DLD1 (cell line): ENCODE measurements around the gene PNMA8B.
"Not testable (repeated sequence)": the region's sequence is repeated elsewhere in the genome, so short reads cannot be mapped to it uniquely, and the experiment has no call there.

Experiments used
- in situ Hi-C: cut with HindIII; loops from 2 replicates; pipeline ENCODE4 v1.10.0; 2017; ENCODE audit warnings: low sequenced_read_pairs

PNMA8B gene

DNA sequence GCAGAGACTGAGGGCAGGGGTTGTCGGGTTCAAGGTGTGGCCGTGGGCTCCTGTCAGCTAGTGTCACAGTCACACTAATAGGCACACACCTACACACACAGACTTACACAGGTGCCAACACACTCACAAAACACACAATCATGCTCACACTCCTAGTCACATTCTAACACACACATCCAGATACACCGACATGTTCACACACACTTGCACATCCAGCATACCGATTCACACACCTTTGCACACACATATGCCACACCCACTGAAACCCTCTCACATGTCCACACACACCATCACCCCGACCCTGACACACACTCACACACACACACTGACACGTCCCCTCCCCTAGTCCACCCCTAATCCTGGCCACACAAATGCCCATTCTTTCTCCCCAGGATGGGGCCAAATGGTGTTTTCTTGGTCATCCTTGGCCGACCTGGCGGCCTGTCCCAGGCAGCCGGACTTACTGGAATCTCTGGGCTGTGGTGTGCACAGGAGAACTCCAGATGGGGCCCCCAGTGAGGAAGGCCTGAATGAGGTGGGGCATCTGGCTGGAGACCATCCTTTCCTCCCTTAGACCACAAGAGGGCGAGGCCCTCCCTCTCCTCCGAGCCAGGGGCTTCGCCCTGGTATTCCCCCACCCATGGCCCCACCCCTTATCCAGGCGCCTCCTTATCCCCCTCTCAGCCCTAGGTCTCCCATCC lies 19.1 kb upstream of the PNMA8B start:
- in situ Hi-C loops = no loop called here

DNA sequence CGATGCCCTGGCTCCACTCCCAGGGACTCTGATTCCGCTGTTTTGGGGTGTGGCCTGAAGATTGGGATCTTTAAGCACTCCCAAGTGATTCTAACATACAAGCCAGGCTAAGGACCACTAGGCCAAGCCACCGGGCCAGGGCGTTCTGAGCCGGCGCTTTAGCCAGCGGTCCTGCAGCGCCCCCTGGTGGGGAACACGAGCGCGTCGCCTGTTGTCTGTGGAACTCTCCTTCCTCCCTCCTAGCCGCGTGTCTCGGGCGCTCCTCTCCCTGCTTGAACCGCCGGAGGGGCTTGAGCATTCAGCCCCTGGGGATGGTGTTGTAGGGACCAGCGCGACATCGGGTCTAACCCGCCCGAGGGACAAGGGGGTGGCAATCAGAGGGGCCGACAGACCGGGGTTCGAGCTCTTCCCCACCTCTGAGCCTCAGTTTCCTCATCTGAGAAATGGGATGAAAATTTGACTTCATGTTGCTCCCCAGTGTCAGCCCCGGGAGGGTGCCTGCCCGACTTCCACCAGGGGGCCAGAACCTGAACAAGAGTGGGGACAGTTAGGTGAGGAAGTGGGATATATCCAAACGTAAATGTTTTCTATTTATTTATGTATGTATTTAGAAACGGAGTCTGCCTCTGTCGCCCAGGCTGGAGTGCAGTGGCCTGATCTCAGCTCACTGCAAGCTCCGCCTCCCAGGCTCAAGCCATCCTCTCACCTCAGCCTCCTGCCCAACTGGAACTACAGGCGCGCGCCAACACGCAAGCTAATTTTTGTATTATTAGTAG lies 18.0 kb upstream of the PNMA8B start:
- in situ Hi-C loops = no loop called here

- in situ Hi-C loops = no loop called here
Observed at GRCh38 chr19:46511237-46511636, 15.6 kb upstream of the PNMA8B start.

DNA sequence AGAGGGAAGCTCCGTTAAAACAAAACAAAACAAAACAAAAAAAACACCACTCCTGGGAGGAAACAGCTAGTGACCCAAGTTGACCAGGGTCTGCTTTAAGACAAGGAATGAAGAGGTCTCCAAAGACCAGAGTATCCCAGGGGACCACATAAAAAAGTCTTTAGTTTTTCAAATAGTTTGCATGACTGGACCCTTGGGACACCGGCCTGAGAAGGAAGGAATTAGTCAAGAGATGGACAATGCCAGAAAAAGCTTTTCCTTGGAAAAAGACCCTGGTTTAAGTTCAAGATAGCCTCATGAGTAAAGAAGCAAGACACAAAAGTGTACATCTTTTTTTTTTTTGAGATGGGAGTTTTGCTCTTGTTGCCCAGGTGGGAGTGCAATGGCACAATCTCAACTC lies 12.5 kb upstream of the PNMA8B start:
- in situ Hi-C loops = loop anchor here (10.0 kb wide), 1 partner anchor 213 kb away; the partner anchor contains the start of gene HIF3A

GRCh38 chr19:46503848-46504453 lies 8.3 kb upstream of the PNMA8B start:
- in situ Hi-C loops = loop anchor here (10.0 kb wide), 1 partner anchor 209 kb away; the partner anchor contains the start of gene HIF3A

DNA sequence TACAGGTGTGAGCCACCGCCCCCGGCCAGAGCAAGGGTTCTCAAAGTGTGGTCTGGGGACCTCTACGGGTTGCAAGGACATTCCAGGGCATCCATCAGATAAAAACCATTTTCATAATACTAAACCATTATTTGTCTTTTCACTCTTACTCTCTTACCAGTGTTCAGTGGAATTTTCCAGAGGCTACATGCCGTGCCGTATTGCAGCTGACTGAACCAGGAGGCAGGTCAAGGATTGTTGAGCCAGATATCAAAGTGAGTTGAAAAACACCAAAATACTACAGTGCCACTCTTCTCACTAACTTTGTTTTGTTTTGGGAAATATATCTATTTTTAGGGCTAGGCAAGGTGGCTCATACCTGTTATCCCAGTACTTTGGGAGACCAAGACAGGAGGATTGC lies 7.2 kb upstream of the PNMA8B start:
- in situ Hi-C loops = loop anchor here (10.0 kb wide), 1 partner anchor 208 kb away; the partner anchor contains the start of gene HIF3A

DNA sequence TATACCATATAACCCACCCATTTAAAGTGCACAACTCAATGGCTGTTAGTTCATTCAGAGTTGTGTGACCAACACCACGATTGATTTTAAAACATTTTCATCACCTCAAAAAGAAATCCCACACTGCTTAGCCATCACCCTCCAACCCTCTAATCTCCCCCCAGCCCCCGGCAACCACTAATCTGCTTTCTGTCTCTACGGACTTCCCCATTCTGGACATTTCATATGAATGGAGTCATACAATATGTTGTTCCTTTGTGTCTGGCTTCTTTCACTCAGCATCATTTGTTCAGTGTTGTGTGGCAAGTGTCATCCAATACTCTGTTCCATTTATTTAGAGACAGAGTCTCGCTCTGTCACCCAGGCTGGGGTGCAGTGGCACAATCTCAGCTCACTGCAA lies 4.0 kb upstream of the PNMA8B start:
- in situ Hi-C loops = loop anchor here (10.0 kb wide), 1 partner anchor 205 kb away; the partner anchor contains the start of gene HIF3A

GRCh38 chr19:46497773-46498172 lies 2.1 kb upstream of the PNMA8B start:
- in situ Hi-C loops = no loop called here

GRCh38 chr19:46496886-46497285 lies 1.2 kb upstream of the PNMA8B start:
- in situ Hi-C loops = not testable (repeated sequence)

GRCh38 chr19:46496304-46496703 lies 637 bp upstream of the PNMA8B start:
- in situ Hi-C loops = no loop called here

DNA sequence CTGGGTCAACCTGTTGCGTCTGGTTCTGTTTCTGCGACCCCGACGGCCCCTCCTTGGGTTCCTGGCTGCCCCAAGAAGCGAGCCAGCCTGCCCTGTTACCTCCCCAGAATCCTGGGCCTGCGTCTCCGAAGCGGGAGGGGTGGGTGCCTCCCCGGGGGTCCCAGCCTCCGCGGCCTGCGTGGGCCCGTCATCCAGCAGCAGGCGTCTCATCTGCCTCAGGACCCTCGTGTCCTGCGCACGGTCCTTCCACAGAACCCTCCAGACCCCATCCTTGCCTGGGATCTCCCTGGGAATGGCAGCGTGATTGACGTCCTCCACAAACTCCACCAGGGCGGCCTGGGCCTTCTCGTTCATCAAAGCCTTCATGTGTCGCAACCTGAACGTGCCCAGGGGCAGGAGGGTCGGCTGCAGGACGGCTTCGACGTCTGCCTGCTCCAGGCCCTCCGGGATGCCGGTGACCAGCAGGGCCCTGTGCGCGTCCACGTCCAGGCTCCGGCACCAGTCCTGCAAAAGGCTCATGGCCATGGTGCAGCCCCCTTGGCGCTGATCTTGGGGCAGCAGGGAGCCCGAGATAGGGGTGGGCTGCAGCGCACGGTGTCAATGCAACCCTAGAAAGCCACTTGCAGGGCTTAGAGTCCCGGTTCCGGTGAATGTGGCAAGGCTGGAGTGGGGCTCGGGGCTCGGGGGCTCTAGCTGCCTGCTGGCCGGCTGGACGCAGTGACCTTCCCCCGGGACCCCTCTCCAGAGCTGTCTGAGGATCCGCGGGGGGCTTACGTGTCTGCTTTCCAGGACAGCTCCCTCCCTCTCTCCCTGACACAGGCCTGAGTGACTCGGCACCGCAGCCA lies 504 bp downstream of the PNMA8B start:
- in situ Hi-C loops = no loop called here

DNA sequence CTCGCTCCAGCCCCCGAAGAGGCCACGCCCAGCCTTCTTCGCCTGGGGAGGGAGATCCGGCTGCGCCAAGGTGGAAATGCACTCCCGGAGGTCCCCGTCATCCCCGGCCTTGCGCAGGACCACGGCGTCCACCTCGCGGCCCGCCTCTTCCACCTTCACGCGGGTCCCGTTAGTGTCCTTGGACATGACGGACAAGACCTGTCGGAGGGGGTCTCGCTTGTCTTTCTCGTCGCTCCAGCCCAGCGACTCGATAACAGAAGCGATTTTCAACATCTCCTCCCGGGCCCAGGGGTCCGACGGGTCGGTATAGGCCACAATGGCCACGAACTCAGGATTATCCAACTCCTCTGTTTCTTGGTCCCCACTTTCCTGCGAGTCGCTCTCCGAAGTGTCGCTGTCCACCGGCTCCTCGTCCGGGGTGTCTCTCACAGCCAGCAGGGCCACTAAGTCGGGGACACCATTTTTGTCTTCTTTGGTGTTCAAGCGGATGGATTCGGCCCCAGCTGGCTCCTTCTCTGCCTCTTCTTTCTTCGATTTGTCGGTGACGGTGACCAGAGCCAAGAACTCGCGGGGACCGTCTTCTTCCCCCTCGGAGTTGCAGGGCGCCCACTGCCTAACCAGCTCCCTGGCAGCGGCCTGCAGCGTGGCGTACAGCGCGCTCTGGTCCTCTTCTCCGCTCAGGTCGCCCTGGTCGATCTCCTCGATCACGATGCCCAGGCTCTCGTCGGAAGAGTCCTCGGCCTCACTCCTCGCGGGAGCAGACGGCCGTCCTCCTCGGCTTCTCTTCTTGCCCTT lies 1.3 kb downstream of the PNMA8B start:
- in situ Hi-C loops = no loop called here

DNA sequence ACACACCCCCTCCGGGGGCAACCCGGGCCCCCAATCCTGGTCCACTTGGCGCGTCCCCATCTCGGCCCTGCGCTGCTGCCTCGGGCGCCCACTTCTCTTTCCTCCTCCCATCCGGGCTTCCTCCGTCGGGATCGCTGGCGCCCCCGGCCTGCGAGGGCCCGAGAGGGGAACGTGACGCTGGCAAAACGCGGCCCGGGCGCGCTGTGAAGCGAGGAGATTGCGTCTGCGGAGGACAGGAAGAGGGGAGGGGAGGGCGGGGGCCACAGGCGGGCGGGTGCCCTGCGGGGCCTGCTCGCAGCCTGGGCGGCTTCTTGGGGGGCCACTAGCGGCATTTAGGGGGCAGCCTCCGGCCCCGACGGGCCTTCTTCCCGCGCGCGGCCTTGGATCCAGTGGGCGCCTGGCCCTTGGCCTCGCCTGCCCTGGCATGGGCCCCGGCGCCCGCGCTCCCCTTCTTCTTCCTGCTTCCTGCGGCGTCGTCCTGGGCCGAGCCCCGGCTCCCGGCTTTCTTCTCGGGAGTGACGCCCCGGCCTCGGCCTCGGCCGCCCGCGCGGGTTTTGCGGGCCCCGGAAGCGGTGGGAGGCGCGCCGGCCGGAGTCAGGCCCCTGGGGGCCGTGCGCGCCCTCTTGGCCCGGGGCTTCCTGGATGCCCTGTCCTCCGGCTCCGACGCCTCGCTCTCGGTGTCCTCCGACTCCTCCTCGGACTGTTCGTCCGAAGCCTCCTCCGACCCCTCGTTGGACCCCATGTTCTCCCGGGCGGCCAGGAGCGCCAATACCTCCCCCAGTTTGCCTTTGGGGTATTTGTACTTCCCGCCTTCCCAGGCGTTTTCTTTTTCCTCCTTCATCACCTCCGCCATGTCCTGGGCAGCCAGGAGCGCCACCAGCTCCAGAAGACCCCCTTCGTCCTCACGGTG lies 2.2 kb downstream of the PNMA8B start:
- in situ Hi-C loops = no loop called here

- in situ Hi-C loops = no loop called here
Observed at GRCh38 chr19:46492841-46493235, 2.8 kb downstream of the PNMA8B start.

- in situ Hi-C loops = no loop called here
Observed at GRCh38 chr19:46491975-46492682, 3.5 kb downstream of the PNMA8B start.

GRCh38 chr19:46490774-46491173 lies 4.9 kb downstream of the PNMA8B start:
- in situ Hi-C loops = no loop called here

DNA sequence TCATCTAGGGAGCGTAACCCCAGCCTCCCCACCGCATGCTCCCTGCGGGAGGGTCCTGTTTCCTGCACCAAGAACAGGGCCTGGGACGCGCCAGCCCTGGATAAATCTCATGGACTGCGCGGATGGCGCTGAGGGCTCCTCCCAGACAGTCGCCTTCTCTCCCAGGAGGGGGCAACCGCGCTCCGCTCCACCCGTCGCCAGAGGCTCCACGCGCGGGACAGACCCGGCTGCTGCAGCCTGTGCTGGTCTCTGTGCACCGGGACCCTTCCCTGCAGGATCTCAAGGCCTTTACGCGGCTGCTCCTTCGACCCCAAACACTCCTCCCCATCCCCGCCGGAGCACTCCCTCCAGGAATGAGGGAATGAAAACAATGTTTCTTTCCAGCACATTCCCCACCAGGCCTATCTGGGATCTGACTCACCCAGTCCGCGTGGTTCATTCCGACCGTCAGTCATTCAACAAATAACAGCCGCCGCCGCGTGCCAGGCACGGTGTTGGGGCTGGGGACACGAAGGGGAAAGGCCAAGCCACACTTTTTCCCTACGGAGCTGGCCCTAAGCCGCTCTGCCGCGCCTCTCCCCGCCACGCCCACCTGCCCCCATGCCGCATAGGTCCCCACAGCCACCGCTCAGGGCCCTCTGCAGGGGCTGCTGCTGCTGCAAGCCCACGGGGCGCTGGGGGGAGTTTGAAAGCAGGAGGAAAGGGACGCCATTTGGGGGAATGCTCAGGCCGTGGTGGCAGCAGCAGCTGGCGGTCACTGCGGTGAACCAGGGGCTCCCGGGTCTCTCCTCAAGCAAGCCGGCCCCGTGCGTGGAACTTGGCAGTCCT lies 6.0 kb downstream of the PNMA8B start:
- in situ Hi-C loops = no loop called here
